GM12878 (cell line): ENCODE results near the gene FMN2. TPM values are rescaled to one million over a fixed set of nuclear protein-coding genes. Genes with fewer than 3 reads are reported as not detected.

Experiments used
- ATAC-seq: fragments of 200-7000 bp; cut with Tn5 transposase; 3 replicates; pipeline ENCODE4 v1.9.1; 2020; ENCODE audit warnings: mild to moderate bottlenecking, moderate library complexity
- BruUV-seq: library from RNA; stranded (reverse); fragments of 400-500 nt; replicated peaks from 2 replicates; lab custom pipeline; 2021; lab: Mats Ljungman, UMichigan
- CTCF ChIA-PET: fragments of 300-600 bp; sonication (Branson Sonifier 250); formaldehyde crosslinking; extraction: SDS; loops from one replicate; lab custom pipeline; 2021; ENCODE audit warnings: inconsistent platforms; lab: Yijun Ruan, JAX
- POLR2A ChIA-PET: fragments of 350-600 bp; formaldehyde crosslinking; extraction: SDS; loops from one replicate; lab custom pipeline; 2021; ENCODE audit warnings: inconsistent platforms; lab: Charles Lee
- RAD21 ChIA-PET: fragments of 300-600 bp; sonication (Branson Sonifier 250); formaldehyde crosslinking; loops from one replicate; lab custom pipeline; 2023; ENCODE audit warnings: antibody characterized with exemption; ENCODE audit not compliant: unreplicated experiment; lab: Charles Lee
- SMC1A ChIA-PET: fragments of 300-600 bp; sonication (Branson Sonifier 250); formaldehyde crosslinking; loops from one replicate; lab custom pipeline; 2023; ENCODE audit not compliant: unreplicated experiment, uncharacterized antibody; lab: Charles Lee
- DNase-seq: peaks from one replicate; pipeline ENCODE4 v3.0.0-alpha.2; 2011; ENCODE audit warnings: low read depth, low spot score
- FAIRE-seq: peaks from 3 replicates; lab custom pipeline; 2011; peaks lifted over from hg19 to GRCh38; lab: Jason Lieb, UNC
- H2AFZ ChIP-seq: 2 replicates; pipeline ENCODE4 v1.6.0; 2011; ENCODE audit warnings: low read depth, low read length, control low read depth; ENCODE audit not compliant: control insufficient read depth
- H3K27ac ChIP-seq: 2 replicates; pipeline ENCODE4 v1.5.1; 2011; ENCODE audit warnings: control low read depth; ENCODE audit not compliant: control insufficient read depth, insufficient read depth
- H3K27me3 ChIP-seq, 2 experiments: replicated peaks in 1 of 2; 2 replicates each; pipeline versions ENCODE4 v1.6.0 to v1.6.1; 2011; ENCODE audit warnings: low read length in 1 of 2; ENCODE audit not compliant: control insufficient read depth in 2 of 2, insufficient read depth in 2 of 2
- H3K36me3 ChIP-seq, 2 experiments: 2 replicates each; pipeline ENCODE4 v1.5.1; 2011; ENCODE audit warnings: low read length in 1 of 2; ENCODE audit not compliant: control insufficient read depth in 2 of 2, insufficient read depth in 2 of 2
- H3K4me1 ChIP-seq: 2 replicates; pipeline ENCODE4 v1.6.1; 2011; ENCODE audit warnings: mild to moderate bottlenecking, low read length, moderate library complexity, mixed read lengths; ENCODE audit not compliant: control insufficient read depth, insufficient read depth
- H3K4me2 ChIP-seq: 2 replicates; pipeline ENCODE4 v1.6.0; 2011; ENCODE audit warnings: control low read depth; ENCODE audit not compliant: control insufficient read depth, insufficient read depth
- H3K4me3 ChIP-seq: fragments of 200-600 bp; sonication (generic); 2 replicates; pipeline ENCODE4 v1.5.1; 2016
- H3K79me2 ChIP-seq: 2 replicates; pipeline ENCODE4 v1.6.0; 2011; ENCODE audit warnings: low read length; ENCODE audit not compliant: control insufficient read depth, insufficient read depth
- H3K9ac ChIP-seq: 2 replicates; pipeline ENCODE4 v1.8.0; 2011; ENCODE audit warnings: low read length, control low read depth, mixed read lengths; ENCODE audit not compliant: control insufficient read depth, insufficient read depth
- H3K9me3 ChIP-seq: replicated peaks from 3 replicates; pipeline ENCODE4 v1.5.1; 2011; ENCODE audit warnings: mild to moderate bottlenecking, low read length; ENCODE audit not compliant: control insufficient read depth, insufficient read depth
- H4K20me1 ChIP-seq: 2 replicates; pipeline ENCODE4 v1.6.0; 2011; ENCODE audit not compliant: control insufficient read depth, insufficient read depth
- CBX5 ChIP-seq: sonication (generic); IDR thresholded peaks from 2 replicates; pipeline ENCODE4 v1.6.1; 2016; ENCODE audit warnings: low read depth, moderate library complexity, mild to moderate bottlenecking, inconsistent platforms
- ETV6 ChIP-seq, 2 experiments: fragments of 450-650 bp in 1 of 2; IDR thresholded peaks in 1 of 2; conservative IDR thresholded peaks in 1 of 2; 2 replicates each; pipeline ENCODE4 v1.6.1; 2014; ENCODE audit warnings: antibody characterized with exemption in 1 of 2, borderline replicate concordance in 1 of 2, low read depth in 1 of 2, mild to moderate bottlenecking in 1 of 2, moderate library complexity in 1 of 2
- EZH2 ChIP-seq: IDR thresholded peaks from 2 replicates; pipeline ENCODE4 v1.6.1; 2012; ENCODE audit warnings: low read depth, mild to moderate bottlenecking, control low read depth, inconsistent platforms, low read length, borderline replicate concordance; ENCODE audit not compliant: control insufficient read depth
- FOXK2 ChIP-seq: fragments of 450-650 bp; IDR thresholded peaks from 2 replicates; pipeline ENCODE4 v1.6.1; 2017; ENCODE audit warnings: mild to moderate bottlenecking, moderate library complexity
- KLF5 ChIP-seq: fragments of 450-650 bp; IDR thresholded peaks from 2 replicates; pipeline ENCODE4 v1.6.1; 2014; ENCODE audit warnings: mild to moderate bottlenecking; ENCODE audit not compliant: partially characterized antibody
- POLR2AphosphoS5 ChIP-seq: IDR thresholded peaks from 2 replicates; pipeline ENCODE4 v1.6.1; 2011; ENCODE audit warnings: mild to moderate bottlenecking, low read length, inconsistent platforms
- WGBS: methylation state at CpG from one replicate; pipeline ENCODE4 v1.1.6; 2016; ENCODE audit warnings: low lambda C conversion rate; ENCODE audit not compliant: insufficient replicate concordance, insufficient coverage; ENCODE audit errors: missing lambda C conversion rate; 5-methylcytosine and 5-hydroxymethylcytosine counted together
- in situ Hi-C: fragments of 300-500 bp; cut with MboI; formaldehyde crosslinking; loops from 9 replicates; pipeline ENCODE4 v1.14.3; 2018; ENCODE audit warnings: mixed read lengths
- intact Hi-C: fragments of 100-400 bp; cut with micrococcal nuclease; formaldehyde crosslinking; loops from one replicate; pipeline ENCODE4 v1.14.2; 2022; ENCODE audit not compliant: unreplicated experiment
- polyA plus RNA-seq, 11 experiments: library from polyadenylated mRNA; depleted of rRNA in 4 of 11; unstranded in 6 of 11; stranded (reverse) in 5 of 11; fragments of >200 nt; fragmentation: Nextera tagmentation in 4 of 11; fragmentation: Illumina TruSeq in 1 of 11; extraction: Ambion mirVana in 4 of 11; extraction: Trizol in 1 of 11; gene quantifications; 1 replicate in 1 of 11; 2 replicates in 10 of 11; pipeline versions ENCODE4 v1.2.1 to v1.2.3, GENCODE V29; 2011 to 2016; ENCODE audit warnings: inconsistent platforms in 2 of 11, missing spikeins in 2 of 11, low read depth in 1 of 11
- total RNA-seq, 4 experiments: library from RNA; depleted of rRNA in 3 of 4; stranded (reverse); fragments of >200 nt in 3 of 4; fragmentation: Illumina TruSeq in 1 of 4; extraction: Trizol in 1 of 4; gene quantifications; 2 replicates each; pipeline versions ENCODE4 v1.2.1 to v1.2.3, GENCODE V29; 2013 to 2021
- TF ChIP-seq, protein P1 (sequence below), 3 experiments: IDR thresholded peaks in 2 of 3; conservative IDR thresholded peaks in 1 of 3; 2 replicates each; pipeline ENCODE4 v1.5.1; 2011; ENCODE audit warnings: low read depth in 3 of 3, low read length in 3 of 3, mild to moderate bottlenecking in 3 of 3, control low read depth in 2 of 3, moderate library complexity in 2 of 3, inconsistent platforms in 1 of 3, mixed read lengths in 1 of 3; ENCODE audit not compliant: control insufficient read depth in 2 of 3, insufficient read depth in 1 of 3; ENCODE audit errors: extremely low read depth in 1 of 3
- TF ChIP-seq, protein P2 (sequence below): IDR thresholded peaks from 2 replicates; pipeline ENCODE4 v1.6.1; 2011; ENCODE audit warnings: borderline replicate concordance, low read depth, mild to moderate bottlenecking, moderate library complexity, low read length; ENCODE audit not compliant: insufficient read depth, poor library complexity, severe bottlenecking
- TF ChIP-seq, protein P3 (sequence below): fragments of 450-650 bp; IDR thresholded peaks from 2 replicates; pipeline ENCODE4 v1.6.1; 2016; ENCODE audit warnings: mild to moderate bottlenecking, moderate library complexity, borderline replicate concordance

FMN2 gene
- total and polyA plus RNA-seq, 10 of the 15 experiments (the other 5 are each of a cell fraction or from before 2014, with no cell fraction given), result 0.60 TPM; not detected in 9

DNA sequence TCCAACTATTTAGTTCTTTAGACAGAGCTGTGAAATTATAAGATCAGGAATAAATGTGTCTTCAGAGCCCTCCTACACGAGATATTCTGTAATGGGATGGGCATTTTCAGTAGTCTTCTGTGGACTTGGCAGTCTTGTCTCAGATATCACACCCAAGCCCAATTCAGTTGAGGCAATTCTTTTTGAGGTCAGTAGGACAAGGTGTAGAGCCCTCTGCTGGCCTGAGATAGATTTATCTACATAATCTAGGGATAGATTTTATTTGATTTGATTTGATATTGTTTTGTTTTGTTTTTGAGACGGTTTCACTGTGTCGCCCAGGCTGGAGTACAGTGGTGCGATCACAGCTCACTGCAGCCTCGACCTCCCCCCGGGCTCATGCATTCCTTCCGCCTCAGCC lies 77.5 kb downstream of the FMN2 start:
- Histone ChIP-seq H3K9me3 (no peaks in the 10 kb centered on the region), H3K4me2 (no peak overlapping the region), H3K27me3 (no peaks in the 10 kb centered on the region), H3K4me3 (no peak overlapping the region), H3K36me3 (no peaks in the 10 kb centered on the region), H3K27ac (no peak overlapping the region), H3K4me1 (no peaks in the 10 kb centered on the region), H2AFZ (no peak overlapping the region), H4K20me1 (no peaks in the 10 kb centered on the region), H3K9ac (no peak overlapping the region), H3K79me2 (no peaks in the 10 kb centered on the region)
- no peak for DNase-seq
- ATAC-seq, result peak; percentile 22; the same call in 1 of the 3 replicates
- in situ Hi-C loops, result no loop called here
- ChIA-PET POLR2A (no interaction called here), SMC1A (no interaction called here), CTCF (interaction anchor here (0.6 to 1.4 kb wide), 2 partner anchors 19 to 1771 kb away, joined by 4 to 5 read pairs; no protein-coding TSS in a partner anchor), RAD21 (no interaction called here)
- WGBS, result 29% methylated on average over 7 of the region's 7 CpGs
- TF ChIP-seq POLR2AphosphoS5 (no peak), CBX5 (no peak)
- TF ChIP-seq, protein P1, sequence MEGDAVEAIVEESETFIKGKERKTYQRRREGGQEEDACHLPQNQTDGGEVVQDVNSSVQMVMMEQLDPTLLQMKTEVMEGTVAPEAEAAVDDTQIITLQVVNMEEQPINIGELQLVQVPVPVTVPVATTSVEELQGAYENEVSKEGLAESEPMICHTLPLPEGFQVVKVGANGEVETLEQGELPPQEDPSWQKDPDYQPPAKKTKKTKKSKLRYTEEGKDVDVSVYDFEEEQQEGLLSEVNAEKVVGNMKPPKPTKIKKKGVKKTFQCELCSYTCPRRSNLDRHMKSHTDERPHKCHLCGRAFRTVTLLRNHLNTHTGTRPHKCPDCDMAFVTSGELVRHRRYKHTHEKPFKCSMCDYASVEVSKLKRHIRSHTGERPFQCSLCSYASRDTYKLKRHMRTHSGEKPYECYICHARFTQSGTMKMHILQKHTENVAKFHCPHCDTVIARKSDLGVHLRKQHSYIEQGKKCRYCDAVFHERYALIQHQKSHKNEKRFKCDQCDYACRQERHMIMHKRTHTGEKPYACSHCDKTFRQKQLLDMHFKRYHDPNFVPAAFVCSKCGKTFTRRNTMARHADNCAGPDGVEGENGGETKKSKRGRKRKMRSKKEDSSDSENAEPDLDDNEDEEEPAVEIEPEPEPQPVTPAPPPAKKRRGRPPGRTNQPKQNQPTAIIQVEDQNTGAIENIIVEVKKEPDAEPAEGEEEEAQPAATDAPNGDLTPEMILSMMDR (IDR thresholded peaks at IDR 0.05 in 2 of 3, conservative IDR thresholded peaks at IDR 0.05 in 1 of 3; ENCODE audit: control insufficient read depth in 2 of 3, extremely low read depth in 1 of 3, insufficient read depth in 1 of 3, low read depth in 3 of 3, low read length in 3 of 3), result peak in 2 of 3 experiments; percentile 6 to 12; a peak in 2 of 6 replicates
- intact Hi-C loops, result no loop called here
- BruUV-seq, result no TSS peak
- FAIRE-seq, result no peak

DNA sequence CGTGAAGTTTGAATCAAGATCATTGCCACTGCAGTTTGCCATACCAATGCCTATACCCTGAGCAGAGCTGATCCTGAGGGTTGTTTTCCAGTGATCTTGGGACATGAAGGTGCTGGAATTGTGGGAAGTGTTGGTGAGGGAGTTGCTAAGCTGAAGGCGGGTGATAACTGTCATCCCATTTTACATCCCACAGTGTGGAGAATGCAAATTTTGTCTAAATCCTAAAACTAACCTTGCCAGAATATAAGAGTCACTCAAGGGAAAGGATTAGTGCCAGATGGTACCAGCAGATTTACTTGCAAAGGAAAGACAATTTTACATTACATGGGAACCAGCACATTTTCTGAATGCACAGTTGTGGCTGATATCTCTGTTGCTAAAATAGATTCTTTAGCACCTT lies 78.6 kb downstream of the FMN2 start:
- Histone ChIP-seq H3K9ac (no peak overlapping the region), H3K4me2 (no peak overlapping the region), H3K36me3 (no peaks in the 10 kb centered on the region), H3K4me3 (no peak overlapping the region), H3K27ac (no peak overlapping the region), H2AFZ (no peak overlapping the region), H3K79me2 (no peaks in the 10 kb centered on the region), H3K9me3 (no peaks in the 10 kb centered on the region), H3K27me3 (no peaks in the 10 kb centered on the region), H3K4me1 (no peaks in the 10 kb centered on the region), H4K20me1 (no peaks in the 10 kb centered on the region)
- no peak for ATAC-seq
- FAIRE-seq, result no peak
- SMC1A ChIA-PET, result no interaction called here
- CTCF ChIA-PET, result interaction anchor here (1.4 kb wide), 1 partner anchor 20 kb away, joined by 5 read pairs; no protein-coding TSS in a partner anchor
- in situ Hi-C loops, result no loop called here
- intact Hi-C loops, result no loop called here
- POLR2A ChIA-PET, result no interaction called here
- RAD21 ChIA-PET, result no interaction called here
- no TSS peak for BruUV-seq
- no peak for DNase-seq
- WGBS, result 14% methylated on average over 2 of the region's 2 CpGs
- TF ChIP-seq FOXK2 (no peak), EZH2 (no peak), KLF5 (no peak), ETV6 (conservative IDR thresholded peaks at IDR 0.05 in 1 of 2, IDR thresholded peaks at IDR 0.05 in 1 of 2; ENCODE audit: borderline replicate concordance in 1 of 2, low read depth in 1 of 2) (no peak)
- TF ChIP-seq, protein P2, sequence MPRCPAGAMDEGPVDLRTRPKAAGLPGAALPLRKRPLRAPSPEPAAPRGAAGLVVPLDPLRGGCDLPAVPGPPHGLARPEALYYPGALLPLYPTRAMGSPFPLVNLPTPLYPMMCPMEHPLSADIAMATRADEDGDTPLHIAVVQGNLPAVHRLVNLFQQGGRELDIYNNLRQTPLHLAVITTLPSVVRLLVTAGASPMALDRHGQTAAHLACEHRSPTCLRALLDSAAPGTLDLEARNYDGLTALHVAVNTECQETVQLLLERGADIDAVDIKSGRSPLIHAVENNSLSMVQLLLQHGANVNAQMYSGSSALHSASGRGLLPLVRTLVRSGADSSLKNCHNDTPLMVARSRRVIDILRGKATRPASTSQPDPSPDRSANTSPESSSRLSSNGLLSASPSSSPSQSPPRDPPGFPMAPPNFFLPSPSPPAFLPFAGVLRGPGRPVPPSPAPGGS, result no peak
- TF ChIP-seq, protein P3, sequence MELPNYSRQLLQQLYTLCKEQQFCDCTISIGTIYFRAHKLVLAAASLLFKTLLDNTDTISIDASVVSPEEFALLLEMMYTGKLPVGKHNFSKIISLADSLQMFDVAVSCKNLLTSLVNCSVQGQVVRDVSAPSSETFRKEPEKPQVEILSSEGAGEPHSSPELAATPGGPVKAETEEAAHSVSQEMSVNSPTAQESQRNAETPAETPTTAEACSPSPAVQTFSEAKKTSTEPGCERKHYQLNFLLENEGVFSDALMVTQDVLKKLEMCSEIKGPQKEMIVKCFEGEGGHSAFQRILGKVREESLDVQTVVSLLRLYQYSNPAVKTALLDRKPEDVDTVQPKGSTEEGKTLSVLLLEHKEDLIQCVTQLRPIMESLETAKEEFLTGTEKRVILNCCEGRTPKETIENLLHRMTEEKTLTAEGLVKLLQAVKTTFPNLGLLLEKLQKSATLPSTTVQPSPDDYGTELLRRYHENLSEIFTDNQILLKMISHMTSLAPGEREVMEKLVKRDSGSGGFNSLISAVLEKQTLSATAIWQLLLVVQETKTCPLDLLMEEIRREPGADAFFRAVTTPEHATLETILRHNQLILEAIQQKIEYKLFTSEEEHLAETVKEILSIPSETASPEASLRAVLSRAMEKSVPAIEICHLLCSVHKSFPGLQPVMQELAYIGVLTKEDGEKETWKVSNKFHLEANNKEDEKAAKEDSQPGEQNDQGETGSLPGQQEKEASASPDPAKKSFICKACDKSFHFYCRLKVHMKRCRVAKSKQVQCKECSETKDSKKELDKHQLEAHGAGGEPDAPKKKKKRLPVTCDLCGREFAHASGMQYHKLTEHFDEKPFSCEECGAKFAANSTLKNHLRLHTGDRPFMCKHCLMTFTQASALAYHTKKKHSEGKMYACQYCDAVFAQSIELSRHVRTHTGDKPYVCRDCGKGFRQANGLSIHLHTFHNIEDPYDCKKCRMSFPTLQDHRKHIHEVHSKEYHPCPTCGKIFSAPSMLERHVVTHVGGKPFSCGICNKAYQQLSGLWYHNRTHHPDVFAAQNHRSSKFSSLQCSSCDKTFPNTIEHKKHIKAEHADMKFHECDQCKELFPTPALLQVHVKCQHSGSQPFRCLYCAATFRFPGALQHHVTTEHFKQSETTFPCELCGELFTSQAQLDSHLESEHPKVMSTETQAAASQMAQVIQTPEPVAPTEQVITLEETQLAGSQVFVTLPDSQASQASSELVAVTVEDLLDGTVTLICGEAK, result no peak
